HCEC 1CT (cell line): Measurements from ENCODE around the gene PTPRN2.

Source experiments
- DNase-seq: peaks from one replicate; pipeline ENCODE4 v3.0.0-alpha.2; 2017

Gene PTPRN2

DNA sequence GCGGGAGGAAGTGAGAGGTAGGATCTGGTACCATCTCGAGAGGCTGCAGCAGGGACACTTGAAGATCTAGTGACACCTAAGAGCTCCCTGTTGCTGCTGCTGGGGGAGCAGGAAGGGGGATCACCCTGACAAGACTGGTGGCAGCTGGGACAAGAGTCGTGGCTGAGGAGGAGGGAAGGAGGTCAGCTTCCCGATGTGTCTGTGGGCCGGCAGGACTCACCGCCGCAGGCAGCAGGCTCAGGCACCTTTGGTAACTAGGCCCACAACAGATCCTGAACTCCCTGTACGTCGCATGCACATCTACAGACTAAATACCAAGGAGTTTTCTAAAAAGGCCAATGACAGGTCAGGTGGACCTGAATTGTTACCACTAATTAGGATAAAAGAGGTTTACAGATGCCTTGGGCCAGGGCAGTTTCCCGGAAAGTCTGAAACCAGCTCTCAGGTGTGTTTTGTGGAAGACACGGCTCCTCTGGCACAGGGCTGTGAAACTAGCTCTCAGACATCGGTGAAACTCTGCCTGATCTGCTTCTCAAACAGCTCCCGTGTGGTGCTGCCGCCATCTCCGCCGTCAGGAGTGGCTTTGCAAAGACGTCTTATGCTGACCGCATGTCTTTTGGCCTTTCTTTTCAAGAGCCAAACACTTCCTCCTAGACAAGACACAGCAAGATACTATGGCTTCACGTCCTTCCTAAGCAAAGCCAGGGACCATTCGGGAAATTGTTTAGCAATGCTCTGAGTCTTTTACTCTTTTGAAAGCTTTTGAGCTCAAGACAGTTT is 609.7 kb downstream of the PTPRN2 start:
- no peak for DNase-seq

DNA sequence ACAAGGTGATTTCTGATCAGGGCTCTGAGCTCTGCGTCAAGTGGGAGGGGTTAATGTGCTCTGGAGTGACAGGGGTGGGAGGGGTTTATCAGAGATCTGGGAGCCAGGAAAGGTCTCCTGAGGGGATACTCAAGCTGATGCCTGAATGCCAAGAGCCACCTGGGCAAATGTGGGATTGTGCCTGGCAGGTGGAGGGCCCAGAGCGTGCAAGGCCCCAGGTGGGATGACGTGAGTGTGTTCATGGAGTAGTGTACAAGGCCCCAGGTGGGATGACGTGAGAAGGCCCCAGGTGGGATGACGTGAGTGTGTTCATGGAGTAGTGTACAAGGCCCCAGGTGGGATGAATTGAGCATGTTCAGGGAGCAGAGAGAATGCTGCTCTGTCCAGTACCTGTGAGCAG is 610.3 kb downstream of the PTPRN2 start:
- no peak for DNase-seq

DNA sequence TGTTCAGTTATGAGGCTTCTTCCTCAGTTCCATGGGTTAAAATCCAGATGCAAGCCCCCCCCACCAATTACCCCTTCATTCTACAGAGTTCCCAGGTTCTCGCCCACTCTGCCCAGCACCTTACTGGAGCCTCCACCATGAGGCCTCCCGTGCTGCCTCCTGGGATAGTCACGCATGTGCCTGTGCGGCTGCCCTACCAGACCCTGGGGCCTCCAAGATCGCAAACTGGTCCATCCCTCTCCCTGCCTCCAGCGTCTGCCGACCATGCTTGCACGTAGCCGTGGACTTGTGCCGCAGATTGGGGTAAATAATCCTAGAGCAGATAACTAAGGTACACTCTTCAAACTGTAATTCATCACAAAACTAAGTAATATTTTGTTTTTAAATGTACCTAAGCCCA is 611.2 kb downstream of the PTPRN2 start:
- no peak for DNase-seq

DNA sequence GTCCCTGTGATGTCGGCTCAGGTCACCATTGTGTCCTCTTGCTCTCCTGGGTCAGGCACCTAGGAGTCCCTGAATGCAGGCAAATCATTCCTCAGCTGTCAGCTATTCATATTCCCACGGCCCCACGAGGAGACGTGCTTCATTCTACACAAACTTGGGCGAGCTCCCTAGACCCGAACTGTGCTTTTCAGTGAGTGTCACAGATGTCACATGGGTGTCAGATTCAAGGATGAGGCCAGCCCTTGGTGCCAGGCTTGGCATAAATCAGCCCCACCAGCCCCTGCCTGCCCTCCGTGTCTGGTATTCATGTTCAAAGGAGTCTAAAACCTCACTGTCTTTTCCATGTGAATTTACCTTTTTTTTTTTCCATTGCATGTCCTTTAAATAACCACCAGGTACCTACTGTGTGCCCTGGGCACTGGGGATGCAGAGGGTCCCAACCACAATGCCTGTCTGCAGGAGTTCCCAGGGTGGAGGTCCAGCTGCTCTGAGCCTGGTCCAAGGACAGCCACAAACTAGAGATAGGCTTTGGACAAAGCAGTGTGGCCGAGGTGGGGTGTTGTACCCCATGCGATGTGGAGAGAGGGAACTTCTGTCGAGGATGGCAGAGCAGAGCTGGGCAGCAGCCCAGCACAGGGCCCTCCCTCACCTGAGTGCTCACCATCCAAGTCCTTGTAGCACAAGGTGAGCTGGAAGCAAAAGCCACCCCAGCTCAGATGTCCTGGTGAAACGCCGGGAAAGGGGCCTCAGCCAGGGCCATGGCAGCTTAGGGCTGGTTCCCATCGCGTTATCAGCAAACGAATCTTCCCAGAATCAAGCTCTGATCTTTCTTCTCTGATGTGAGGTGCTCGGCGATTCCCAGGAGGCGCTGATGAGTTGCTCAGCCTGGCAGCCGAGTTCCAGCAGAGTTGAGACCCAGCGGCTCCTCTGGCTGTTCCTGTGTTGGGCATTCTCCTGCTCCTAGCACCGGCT is 611.9 kb downstream of the PTPRN2 start:
- no peak for DNase-seq

DNA sequence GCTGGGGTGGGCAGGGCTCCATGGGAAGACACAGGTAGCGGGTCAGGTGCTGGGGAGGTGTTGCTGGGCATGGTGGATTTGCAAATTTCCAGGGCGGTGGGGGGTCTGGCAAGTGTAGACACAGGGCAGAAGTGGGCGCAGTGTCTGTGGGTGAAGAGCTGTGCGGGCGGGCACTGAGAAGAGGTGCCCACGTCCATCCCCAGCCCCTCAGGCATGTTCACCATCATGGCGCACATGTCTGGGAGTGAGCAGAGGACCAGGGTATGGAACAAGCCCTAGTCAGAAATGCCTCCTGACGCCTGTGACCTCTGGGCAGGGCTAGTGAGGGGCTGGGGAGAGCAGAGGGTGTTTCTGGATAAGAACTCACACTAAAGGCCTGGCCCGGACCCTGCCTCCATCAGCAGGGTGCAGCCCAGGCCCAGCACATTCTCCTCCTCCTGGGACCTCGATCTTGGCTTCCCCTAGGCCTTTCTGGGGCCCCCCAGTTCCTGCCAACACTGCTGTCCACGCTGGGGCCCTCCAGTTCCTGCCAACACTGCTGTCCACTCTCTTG is 612.9 kb downstream of the PTPRN2 start:
- no peak for DNase-seq

DNA sequence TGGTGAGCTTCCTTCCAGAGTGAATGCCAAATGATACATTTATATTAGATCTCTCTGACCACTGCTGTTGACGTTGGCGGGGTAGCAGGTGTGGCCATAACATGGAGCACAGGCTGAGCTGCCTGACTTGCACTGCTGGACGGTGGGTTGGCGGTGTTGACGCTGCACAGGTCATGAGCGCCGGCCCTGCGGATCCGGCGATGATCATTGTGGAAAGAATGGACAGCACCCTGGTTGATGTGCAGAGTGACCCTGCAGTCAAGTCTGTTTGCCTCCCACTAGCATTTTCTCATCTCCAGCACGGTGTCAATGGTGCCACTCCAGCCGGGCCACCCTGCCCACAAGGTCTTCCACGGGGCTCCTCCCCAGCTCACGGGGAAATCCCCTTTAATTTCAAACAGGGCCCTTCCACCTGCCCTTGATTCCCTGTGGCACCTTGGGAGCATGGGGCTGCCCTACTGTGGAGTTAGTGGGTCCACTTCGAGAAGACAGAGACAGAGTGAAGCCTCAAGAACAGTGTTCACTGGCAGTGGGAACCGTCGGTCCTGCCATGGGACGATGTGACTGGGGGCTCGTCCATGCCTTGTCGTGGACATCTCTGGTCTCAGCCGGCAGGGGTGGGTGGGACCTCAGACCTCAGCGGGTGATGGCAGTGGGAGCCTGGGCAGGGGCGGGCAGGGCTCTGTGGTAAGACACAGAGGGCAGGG is 613.5 kb downstream of the PTPRN2 start:
- no peak for DNase-seq

DNA sequence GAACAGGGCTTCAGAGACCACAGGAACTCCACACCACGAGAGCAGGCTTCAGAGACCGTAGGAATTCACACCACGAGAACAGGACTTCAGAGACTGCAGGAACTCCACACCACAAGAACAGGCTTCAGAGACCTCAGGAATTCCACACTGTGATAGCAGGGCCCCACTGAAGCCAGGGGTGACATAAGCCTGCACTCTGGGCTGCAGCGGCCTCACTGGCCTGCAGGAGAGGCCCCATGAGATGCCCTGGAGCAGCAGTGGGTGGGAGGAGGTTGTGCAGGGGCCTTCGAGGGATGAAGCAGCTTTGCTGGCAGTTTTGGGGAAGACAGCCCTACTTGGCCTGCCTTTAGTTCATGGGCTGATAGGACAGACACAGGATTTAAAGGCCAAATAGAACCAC is 614.7 kb downstream of the PTPRN2 start:
- no peak for DNase-seq

DNA sequence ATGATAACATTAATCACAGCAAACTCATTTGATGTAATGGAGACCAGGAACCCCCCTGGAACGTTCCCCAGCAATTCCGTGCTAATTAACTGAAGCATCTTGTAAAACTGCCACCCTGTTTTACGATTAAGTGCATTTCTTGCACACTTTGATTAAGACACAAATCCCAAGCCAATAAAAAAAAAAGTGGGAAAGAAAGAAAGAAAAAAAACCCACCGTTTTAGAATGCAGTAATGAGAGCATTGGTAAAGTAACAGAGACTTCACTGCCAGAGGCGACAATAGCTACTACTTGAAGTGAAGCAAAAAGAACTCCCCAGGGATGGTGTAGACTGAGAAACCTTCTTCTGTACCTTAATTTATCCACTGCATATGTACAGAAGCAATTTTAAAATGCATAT is 616.1 kb downstream of the PTPRN2 start:
- no peak for DNase-seq

DNA sequence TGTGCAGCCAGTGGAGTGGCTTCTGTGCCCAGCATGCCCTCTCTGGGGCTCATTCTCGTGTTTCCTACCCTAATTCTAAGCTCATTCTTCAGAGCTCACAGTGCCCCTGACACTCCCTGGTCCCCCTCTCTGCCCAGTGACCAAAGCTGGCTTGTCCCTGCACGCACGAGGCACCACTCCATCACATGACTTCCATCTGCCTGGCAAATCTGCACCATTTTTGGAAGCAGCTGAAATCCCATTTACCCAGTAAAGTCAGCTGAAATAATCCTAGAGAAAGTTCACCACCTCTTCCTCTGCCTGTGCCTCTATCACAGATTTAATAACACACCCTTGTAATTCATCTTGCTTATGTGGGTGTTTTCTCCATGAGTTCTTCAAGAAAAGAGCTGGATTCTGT is 616.9 kb downstream of the PTPRN2 start:
- DNase-seq = no peak

DNA sequence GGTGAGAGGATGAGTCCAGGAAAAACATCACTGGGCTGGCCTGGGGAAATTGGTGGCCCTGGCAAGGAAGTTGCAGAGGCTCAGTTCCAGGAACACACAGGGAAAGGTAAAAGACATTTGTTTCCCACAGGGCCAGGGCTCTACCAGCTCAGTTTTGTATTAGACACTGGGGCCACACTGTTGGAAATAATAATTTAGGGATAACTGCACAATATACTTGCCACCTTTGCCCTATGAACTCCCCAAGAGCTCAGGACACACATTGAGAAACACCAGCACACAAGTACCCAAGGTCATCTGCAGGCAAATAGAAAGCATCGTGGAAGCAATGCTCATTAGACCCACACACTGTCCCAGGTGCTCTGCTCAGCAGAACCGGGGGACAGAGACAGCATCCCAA is 617.6 kb downstream of the PTPRN2 start:
- DNase-seq = no peak

DNA sequence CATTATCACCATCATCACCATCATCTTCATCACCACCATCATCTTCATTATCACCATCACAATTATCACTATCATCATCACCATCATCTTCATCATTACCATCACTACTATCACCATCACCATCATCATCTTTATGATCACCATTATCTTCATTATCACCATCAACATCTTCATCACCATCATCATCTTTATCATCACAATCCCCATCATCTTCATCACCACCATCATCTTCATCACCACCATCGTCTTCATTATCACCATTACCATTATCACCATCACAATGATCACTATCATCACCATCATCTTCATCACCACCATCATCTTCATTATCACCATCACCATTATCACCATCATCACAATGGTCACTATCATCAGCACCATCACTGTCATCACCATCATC is 621.1 kb downstream of the PTPRN2 start:
- no peak for DNase-seq

DNA sequence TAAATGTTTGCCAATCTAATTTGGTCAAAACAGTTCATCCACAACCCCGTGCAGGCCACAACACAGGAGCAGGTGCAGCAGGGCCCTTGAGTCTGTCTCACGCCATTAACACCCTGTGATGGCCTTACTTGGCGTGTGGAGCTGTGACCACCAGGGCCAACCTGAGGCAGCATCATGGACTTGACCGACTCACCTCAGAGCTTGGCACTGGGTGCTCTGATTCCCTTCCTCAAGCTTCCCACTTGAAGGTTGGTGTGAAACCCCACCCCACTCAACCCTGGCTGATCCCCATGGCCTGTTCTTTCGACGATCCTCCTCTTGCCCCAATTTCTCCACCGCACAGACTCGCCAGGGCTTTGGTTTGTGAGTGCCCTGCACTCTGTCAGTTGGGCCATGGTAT is 623.1 kb downstream of the PTPRN2 start:
- no peak for DNase-seq

DNA sequence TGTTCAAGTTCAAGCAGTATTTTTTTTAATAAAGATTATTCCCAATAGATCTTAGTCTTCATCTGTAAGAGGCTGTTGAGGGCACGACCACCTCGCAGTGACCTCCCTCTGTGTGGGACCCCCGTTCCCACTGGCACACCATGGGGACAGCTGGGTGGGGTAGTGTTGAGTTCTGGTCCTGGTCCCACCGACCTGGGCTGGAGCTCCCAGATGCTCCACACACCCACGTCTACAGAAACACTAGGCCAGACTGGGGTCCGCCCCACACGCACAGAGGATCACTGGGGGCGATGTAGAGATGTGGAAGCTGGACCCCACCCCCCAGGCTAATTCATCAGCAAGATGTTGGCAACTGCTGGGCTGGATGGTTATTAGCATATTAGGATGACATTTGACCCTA is 623.6 kb downstream of the PTPRN2 start:
- DNase-seq = no peak

DNA sequence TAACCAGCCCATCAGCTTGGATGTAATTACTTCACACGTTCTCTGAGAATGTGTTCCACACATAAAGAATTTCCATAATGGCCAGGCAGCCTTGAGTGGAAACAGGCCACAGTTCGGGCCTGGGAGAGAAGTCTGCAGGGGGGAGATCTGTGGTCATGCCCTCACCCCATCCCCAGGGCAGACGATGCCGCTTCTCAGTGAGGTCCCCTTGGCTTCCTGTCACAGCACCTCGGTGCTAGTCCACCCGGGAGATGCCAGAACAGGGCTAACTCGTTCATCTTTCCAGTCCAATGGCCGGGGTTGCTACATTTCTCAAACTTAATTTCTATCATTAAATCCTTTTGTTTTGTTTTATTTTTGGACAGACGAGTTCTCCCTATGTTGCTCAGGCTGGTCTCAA is 624.1 kb downstream of the PTPRN2 start:
- no peak for DNase-seq

DNA sequence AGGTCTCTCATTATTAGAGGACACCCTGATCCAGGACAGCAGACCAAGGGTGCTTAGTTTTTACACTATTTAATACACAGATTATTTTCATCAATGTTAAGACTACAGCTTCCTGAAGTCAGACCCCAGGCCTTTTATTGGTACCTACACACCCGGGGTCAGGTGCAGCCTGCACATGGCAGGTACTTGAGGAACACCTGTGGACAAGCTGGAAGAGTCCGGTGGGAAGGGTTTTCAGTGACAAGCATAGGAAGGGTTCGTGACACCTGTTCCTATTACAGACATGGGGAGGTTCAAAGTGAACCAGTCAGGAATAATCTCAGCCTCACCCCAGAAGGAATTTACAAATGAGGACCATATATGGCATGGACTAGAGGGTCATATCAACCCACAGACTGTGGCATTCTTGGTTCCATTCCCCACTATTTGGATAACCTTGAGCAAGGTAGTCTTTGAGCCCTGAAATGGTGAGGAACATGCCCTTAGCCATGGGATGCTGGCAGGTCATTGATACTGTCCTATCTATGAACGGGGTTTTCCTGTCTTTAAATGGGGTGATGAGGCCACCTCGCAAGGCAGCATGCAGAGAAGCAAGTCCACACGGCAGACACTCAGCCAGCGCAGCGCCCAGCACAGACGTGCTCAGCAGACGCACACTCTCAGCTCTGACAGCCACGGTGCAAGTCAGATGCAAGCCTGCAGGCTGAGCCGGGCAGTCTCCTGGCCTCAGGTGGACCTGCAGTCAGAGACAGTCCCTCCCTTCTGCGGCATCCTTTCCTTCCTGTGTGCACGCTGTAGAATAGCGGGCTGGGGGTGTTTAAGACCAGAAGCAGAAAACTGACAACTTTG is 624.9 kb downstream of the PTPRN2 start:
- DNase-seq = no peak

DNA sequence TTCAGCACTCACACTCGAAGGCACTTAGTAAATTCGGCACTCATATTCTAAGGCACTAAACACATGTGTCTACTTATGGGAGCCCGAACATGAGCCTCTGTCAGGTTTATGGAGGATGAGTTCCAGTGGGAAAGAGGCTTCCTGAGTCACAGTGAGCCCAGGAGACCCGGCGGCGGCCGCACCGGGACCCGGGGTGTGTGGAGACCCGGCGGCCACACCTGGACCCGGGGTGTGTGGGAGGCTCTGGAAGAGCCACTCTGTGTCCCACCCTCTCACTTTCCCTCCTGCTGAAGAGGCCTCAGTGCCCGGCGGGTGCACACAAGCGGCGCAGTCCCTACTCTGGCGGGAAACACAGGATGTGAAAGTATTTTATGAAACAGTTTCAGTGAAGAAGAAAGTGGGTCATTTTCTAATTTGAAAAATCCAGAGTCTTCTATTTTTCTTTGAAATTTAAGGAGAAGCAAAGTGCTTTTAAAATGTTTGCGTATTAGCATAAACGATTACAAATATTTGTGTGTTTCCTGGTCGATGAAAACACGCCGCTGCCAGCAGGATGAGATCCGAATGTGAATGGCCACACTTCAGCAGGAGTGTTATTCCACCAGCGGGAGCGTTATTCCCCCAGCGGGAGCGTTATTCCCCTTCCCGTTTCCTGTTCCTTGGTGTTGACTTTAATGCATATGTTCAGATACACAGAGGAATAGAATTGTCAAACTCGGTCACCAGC is 625.7 kb downstream of the PTPRN2 start:
- no peak for DNase-seq

DNA sequence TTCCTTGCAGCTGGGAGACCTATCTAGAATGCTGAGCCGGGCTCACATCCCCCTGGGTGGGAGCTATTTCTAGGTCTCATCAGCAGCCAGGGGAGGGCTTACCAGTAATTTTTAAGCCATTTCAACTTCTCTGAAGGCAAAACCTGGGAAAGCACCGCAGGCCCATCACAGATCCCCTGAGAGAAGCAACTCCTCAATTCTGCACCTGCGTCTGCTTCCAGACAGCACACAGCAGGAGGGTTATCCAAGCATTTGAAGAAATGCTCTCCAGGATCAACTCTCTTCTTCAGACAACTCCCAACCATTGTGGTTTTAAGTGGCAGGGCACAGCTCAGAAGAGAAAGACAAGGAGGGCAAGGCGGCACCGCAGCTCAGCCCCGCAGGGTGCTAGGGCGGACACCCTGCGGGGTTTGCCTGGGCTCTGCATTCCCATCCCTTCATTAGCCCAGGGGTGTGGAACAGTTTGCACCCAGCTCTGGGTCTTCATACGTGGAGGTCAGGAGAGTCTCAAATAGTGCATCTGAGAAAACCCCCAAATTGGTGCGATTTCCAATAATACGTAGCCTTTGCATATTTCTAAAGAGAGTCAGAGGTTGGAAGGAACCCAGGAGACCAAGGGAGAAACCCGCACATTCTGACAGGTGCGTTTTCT is 632.1 kb downstream of the PTPRN2 start:
- no peak for DNase-seq

DNA sequence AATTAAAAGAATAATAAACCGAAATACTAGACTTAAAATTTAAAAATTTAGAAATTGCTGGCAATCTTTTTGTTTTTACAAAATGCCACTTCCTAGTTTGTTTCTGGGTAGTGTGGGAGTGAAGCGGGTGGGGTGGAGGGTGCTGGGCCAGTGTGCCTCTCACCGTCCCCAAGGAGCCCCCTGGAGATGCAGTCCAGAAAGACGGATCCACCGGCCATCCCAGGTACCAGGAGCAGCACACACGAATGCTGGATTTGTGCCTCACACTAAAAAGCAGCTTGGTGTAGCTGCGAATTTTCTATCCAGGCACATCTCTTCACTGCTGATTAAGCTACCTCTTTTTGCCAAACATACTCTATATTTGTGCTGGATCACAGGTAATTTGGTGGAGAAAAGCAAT is 632.7 kb downstream of the PTPRN2 start:
- DNase-seq = no peak

DNA sequence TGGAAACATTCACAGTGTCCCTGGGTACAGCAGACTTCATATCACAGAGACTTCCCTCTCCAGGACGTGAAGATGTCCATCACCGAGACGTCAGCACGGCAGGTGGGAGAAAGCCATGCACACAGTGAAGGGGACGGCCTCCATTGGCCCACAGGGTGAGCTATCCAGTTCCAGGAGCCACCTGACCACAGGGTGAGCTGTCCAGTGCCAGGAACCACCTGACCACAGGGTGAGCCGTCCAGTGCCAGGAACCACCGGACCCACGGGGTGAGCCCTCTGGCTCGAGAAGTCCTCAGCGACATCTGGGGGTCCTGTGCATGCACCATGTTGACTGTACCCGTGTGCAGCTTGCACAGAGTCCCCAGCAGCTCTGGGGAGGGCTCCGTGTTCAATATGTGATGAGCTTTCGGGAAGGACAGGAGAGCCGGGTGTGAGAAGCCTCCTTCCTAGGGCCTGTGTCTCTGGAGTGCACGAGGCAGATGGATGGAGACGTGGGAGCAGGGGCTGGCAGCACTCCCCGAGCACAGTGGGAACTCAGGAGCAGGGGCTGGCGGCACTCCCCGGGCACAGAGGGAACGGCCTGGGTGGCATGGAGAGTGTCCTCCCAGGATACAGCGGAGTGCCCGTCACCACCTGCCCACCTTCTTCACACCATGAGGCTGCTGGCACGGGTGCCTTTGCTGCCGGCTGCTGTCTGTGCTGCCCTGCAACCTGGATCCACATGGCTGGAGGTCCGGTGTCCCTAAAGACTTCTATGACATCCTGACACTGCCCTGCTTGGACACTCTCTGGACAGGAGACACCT is 634.6 kb downstream of the PTPRN2 start:
- DNase-seq = no peak

DNA sequence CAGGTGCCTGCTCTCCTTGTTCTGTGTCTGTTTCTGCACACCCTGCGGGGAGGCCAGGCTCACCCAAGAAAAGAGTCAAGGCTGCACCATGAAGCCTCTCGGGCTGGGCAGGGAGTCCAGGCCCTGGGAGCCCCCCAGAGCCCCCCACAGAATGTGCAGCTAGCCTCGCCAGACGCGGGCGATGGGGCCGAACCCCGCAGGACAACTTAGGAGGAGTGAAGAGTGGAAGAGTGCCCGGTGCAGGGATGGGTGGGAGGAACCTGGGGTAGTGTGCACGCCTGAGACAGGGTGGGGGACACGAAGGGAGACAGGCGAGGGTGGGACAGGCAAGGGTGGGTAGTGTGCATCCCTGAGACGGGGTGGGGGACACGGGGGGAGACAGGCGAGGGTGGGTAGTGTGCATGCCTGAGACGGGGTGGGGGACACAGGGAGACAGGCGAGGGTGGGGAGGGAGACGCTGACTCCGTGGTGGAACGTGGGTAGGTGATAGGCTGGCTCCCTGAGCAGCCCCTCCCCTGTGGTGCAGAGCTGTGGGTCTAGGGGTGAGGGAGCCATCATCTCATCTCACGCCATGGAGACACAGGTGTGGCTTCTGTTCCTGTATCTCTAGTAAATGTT is 635.5 kb downstream of the PTPRN2 start:
- no peak for DNase-seq
